SK-N-SH (cell line): ENCODE results near the gene GDA.

Experiments
- CHD2 ChIP-seq: fragments of 150-350 bp; IDR thresholded peaks from 2 replicates; pipeline ENCODE4 v1.6.1; 2018; ENCODE audit warnings: low read length; ENCODE audit not compliant: partially characterized antibody
- POLR2AphosphoS5 ChIP-seq: IDR thresholded peaks from 2 replicates; pipeline ENCODE4 v1.6.1; 2012; ENCODE audit warnings: low read depth, low read length
- TAF1 ChIP-seq: IDR thresholded peaks from 2 replicates; pipeline ENCODE4 v1.6.1; 2012; ENCODE audit warnings: low read depth, mild to moderate bottlenecking, low read length, moderate library complexity, borderline replicate concordance
- TF ChIP-seq, protein P1 (sequence below): IDR thresholded peaks from 2 replicates; pipeline ENCODE4; 2012
- TF ChIP-seq, protein P2 (sequence below): fragments of 200-600 bp; sonication (generic); IDR thresholded peaks from 2 replicates; pipeline ENCODE4 v1.6.1; 2017; ENCODE audit warnings: antibody characterized with exemption, mild to moderate bottlenecking, moderate library complexity
- TF ChIP-seq, protein P3 (sequence below): fragments of 150-350 bp; IDR thresholded peaks from 2 replicates; pipeline ENCODE4 v1.6.1; 2017; ENCODE audit warnings: antibody characterized with exemption, low read length, low read depth, borderline replicate concordance

DNA sequence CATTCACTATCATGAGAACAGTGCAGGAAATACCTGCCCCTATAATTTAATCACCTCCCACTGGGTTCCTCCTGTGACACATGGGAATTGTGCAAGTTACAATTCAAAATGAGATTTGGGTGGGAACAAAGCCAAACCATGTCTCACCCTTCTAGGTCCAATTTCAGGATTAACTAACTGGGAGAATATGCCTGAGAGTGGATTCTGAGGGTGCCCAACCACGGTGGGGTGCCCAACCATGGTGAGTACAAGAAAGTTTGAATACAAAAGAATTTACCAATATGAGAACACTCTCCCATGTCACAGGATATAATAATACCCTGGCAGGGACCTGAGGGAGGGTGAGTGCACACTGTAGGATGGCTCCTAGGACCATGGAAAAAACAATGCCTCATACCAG lies 17.2 kb upstream of the GDA start:
- TF ChIP-seq, protein P1, sequence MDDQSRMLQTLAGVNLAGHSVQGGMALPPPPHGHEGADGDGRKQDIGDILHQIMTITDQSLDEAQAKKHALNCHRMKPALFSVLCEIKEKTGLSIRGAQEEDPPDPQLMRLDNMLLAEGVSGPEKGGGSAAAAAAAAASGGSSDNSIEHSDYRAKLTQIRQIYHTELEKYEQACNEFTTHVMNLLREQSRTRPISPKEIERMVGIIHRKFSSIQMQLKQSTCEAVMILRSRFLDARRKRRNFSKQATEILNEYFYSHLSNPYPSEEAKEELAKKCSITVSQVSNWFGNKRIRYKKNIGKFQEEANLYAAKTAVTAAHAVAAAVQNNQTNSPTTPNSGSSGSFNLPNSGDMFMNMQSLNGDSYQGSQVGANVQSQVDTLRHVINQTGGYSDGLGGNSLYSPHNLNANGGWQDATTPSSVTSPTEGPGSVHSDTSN = no peak
- TF ChIP-seq POLR2AphosphoS5 (no peak), CHD2 (no peak), TAF1 (no peak)
- TF ChIP-seq, protein P2, sequence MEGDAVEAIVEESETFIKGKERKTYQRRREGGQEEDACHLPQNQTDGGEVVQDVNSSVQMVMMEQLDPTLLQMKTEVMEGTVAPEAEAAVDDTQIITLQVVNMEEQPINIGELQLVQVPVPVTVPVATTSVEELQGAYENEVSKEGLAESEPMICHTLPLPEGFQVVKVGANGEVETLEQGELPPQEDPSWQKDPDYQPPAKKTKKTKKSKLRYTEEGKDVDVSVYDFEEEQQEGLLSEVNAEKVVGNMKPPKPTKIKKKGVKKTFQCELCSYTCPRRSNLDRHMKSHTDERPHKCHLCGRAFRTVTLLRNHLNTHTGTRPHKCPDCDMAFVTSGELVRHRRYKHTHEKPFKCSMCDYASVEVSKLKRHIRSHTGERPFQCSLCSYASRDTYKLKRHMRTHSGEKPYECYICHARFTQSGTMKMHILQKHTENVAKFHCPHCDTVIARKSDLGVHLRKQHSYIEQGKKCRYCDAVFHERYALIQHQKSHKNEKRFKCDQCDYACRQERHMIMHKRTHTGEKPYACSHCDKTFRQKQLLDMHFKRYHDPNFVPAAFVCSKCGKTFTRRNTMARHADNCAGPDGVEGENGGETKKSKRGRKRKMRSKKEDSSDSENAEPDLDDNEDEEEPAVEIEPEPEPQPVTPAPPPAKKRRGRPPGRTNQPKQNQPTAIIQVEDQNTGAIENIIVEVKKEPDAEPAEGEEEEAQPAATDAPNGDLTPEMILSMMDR = no peak
- TF ChIP-seq, protein P3, sequence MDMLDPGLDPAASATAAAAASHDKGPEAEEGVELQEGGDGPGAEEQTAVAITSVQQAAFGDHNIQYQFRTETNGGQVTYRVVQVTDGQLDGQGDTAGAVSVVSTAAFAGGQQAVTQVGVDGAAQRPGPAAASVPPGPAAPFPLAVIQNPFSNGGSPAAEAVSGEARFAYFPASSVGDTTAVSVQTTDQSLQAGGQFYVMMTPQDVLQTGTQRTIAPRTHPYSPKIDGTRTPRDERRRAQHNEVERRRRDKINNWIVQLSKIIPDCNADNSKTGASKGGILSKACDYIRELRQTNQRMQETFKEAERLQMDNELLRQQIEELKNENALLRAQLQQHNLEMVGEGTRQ = no peak
